ENCODE measurements around the gene PNKD.

PNKD gene

GRCh38 chr2:218269900-218270720 lies at the start of gene PNKD, which contains the start of gene AAMP:
Gene PNKD (plus strand): TSS chr2:218270519. CDS start chr2:218270536, 17 bp downstream.
Gene AAMP (minus strand): TSS chr2:218270137. CDS start chr2:218270086, 51 bp downstream.
- DNase-seq: peak; percentile 98

- DNase-seq: no peak
Measured at GRCh38 chr2:218221000-218221399, 49.3 kb upstream of the PNKD start.

GRCh38 chr2:218223046-218223445 lies 47.3 kb upstream of the PNKD start:
- DNase-seq: no peak

GRCh38 chr2:218224186-218224585 lies 46.1 kb upstream of the PNKD start:
- DNase-seq: no peak

GRCh38 chr2:218226903-218227302 lies 43.4 kb upstream of the PNKD start:
- DNase-seq: no peak

- no peak for DNase-seq
Measured at GRCh38 chr2:218228366-218229090, 41.8 kb upstream of the PNKD start.

- no peak for DNase-seq
Measured at GRCh38 chr2:218229239-218229638, 41.1 kb upstream of the PNKD start.

- no peak for DNase-seq
Measured at GRCh38 chr2:218229851-218230250, 40.5 kb upstream of the PNKD start.

GRCh38 chr2:218230882-218231281 lies 39.4 kb upstream of the PNKD start:
- DNase-seq: no peak

GRCh38 chr2:218233543-218233942 lies 36.8 kb upstream of the PNKD start:
- DNase-seq: no peak

GRCh38 chr2:218234521-218234920 lies 35.8 kb upstream of the PNKD start:
- DNase-seq: no peak

GRCh38 chr2:218235017-218235416 lies 35.3 kb upstream of the PNKD start:
- no peak for DNase-seq

GRCh38 chr2:218236829-218237228 lies 33.5 kb upstream of the PNKD start:
- DNase-seq: no peak

GRCh38 chr2:218238887-218239286 lies 31.4 kb upstream of the PNKD start:
- no peak for DNase-seq

- no peak for DNase-seq
Measured at GRCh38 chr2:218244204-218244603, 26.1 kb upstream of the PNKD start.

GRCh38 chr2:218244665-218245064 lies 25.7 kb upstream of the PNKD start:
- DNase-seq: no peak

GRCh38 chr2:218245214-218245613 lies 25.1 kb upstream of the PNKD start:
- DNase-seq: no peak

GRCh38 chr2:218249691-218250090 lies 20.6 kb upstream of the PNKD start:
- no peak for DNase-seq

GRCh38 chr2:218252509-218253231 lies 17.6 kb upstream of the PNKD start:
- no peak for DNase-seq

- DNase-seq: no peak
Measured at GRCh38 chr2:218253232-218253625, 17.1 kb upstream of the PNKD start.

- no peak for DNase-seq
Measured at GRCh38 chr2:218255446-218255845, 14.9 kb upstream of the PNKD start.

- DNase-seq: no peak
Measured at GRCh38 chr2:218256612-218257350, 13.5 kb upstream of the PNKD start.

Data from NCI-H526 treated with DMSO at 0.1 percent for 48 hours (cell line).